ENCODE data around the gene SLC7A8. TPM values are rescaled to one million over a fixed set of nuclear protein-coding genes. Genes with fewer than 3 reads are reported as not detected.
A peak's percentile ranks its signal among the peaks of the same experiment; 100 is the strongest.

Gene SLC7A8
- total and polyA plus RNA-seq, 2 of the 4 experiments (the other 2 are of a cell fraction), result 0.31 TPM; not detected in 1

DNA sequence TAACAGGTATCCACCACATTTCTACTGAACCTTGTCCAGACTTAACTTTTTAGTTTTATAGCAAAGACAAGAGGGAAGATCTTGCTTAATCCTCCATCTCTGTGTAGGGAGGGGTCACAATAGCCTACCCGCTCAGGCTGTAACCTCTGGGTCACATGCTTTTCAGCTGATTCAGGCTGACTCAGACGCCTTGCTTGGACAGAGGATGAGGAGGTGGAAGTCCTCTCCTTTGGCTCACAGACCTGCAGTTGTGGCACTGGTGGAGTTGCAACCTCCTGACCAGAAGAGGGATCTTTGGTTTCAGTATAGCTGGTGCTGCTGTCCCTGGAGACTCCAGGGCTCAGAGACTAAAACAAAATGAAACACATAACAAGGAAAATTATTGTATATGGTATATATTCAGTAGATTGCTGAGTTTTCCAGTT, 104.8 kb downstream of the SLC7A8 start:
- H3K4me3 ChIP-seq (ENCODE audit: insufficient read depth, low read depth, low read length), result no peak overlapping the region

More for the DNA sequence above, 104.8 kb downstream of the SLC7A8 start:
- peak overlapping the region; percentile 59 for H2AFZ ChIP-seq (replicated peaks; ENCODE audit: low read length, poor library complexity)
- peaks cover 6% of the 10 kb centered on the region for H3K9me1 ChIP-seq (ENCODE audit: insufficient read depth, low read length)
- peak overlapping the region; percentile 84 for H2BK20ac ChIP-seq (ENCODE audit: low read depth, low read length)
- peak overlapping the region; percentile 93 for H3K4ac ChIP-seq (ENCODE audit: low read depth, low read length)
- H4K20me1 ChIP-seq (ENCODE audit: insufficient read depth, low read length), result no peaks in the 10 kb centered on the region
- ChIA-PET CTCF (interaction anchor here (0.8 to 2.9 kb wide), 5 partner anchors 10 to 92 kb away, joined by 3 to 21 read pairs (median 8); partner anchors contain the start of genes ACIN1 and C14orf119), POLR2A (ENCODE audit: unreplicated experiment) (no interaction called here)
- no peaks in the 10 kb centered on the region for H3K9me3 ChIP-seq (ENCODE audit: control insufficient read depth, insufficient read depth, low read length)
- peak overlapping the region; percentile 56 for H4K5ac ChIP-seq (ENCODE audit: low read depth, low read length)
- H3K23ac ChIP-seq (ENCODE audit: low read depth, low read length), result peak overlapping the region; percentile 83; the same call in 1 of the 2 replicates
- H2AK9ac ChIP-seq (replicated peaks; ENCODE audit: low read depth, low read length, poor library complexity), result peak overlapping the region; percentile 96
- peaks cover 46% of the 10 kb centered on the region for H3K36me3 ChIP-seq (ENCODE audit: control insufficient read depth, insufficient read depth, low read length)
- peak overlapping the region; percentile 71 for H3K9ac ChIP-seq (ENCODE audit: low read depth, low read length)
- no peak for TF ChIP-seq MXI1 (IDR thresholded peaks at IDR 0.05; ENCODE audit: borderline replicate concordance, low read depth, low read length)
- TF ChIP-seq, protein P1, sequence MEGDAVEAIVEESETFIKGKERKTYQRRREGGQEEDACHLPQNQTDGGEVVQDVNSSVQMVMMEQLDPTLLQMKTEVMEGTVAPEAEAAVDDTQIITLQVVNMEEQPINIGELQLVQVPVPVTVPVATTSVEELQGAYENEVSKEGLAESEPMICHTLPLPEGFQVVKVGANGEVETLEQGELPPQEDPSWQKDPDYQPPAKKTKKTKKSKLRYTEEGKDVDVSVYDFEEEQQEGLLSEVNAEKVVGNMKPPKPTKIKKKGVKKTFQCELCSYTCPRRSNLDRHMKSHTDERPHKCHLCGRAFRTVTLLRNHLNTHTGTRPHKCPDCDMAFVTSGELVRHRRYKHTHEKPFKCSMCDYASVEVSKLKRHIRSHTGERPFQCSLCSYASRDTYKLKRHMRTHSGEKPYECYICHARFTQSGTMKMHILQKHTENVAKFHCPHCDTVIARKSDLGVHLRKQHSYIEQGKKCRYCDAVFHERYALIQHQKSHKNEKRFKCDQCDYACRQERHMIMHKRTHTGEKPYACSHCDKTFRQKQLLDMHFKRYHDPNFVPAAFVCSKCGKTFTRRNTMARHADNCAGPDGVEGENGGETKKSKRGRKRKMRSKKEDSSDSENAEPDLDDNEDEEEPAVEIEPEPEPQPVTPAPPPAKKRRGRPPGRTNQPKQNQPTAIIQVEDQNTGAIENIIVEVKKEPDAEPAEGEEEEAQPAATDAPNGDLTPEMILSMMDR (conservative IDR thresholded peaks at IDR 0.05; ENCODE audit: low read depth, low read length), result peak; percentile 19; the same call in 1 of the 2 replicates
- no peak for TF ChIP-seq RFX5 (IDR thresholded peaks at IDR 0.05; ENCODE audit: low read depth, low read length)
- peak; percentile 45 for TF ChIP-seq MAFK (IDR thresholded peaks at IDR 0.05; ENCODE audit: low read depth, low read length)
- TF ChIP-seq, protein P2, sequence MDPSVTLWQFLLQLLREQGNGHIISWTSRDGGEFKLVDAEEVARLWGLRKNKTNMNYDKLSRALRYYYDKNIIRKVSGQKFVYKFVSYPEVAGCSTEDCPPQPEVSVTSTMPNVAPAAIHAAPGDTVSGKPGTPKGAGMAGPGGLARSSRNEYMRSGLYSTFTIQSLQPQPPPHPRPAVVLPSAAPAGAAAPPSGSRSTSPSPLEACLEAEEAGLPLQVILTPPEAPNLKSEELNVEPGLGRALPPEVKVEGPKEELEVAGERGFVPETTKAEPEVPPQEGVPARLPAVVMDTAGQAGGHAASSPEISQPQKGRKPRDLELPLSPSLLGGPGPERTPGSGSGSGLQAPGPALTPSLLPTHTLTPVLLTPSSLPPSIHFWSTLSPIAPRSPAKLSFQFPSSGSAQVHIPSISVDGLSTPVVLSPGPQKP (IDR thresholded peaks at IDR 0.05; ENCODE audit: borderline replicate concordance, low read depth, low read length), result no peak
- 0 out of 2 replicates have a peak, but pooled peaks have one; percentile 10 for TF ChIP-seq SMC3 (IDR thresholded peaks at IDR 0.05; ENCODE audit: low read depth, low read length)
- TF ChIP-seq RCOR1 (IDR thresholded peaks at IDR 0.05; ENCODE audit: insufficient replicate concordance, low read length), result peak; percentile 75
- peak; percentile 70; the same call in 1 of the 2 replicates for TF ChIP-seq POLR2A (IDR thresholded peaks at IDR 0.05; ENCODE audit: low read depth, low read length)
- peak; percentile 87 for TF ChIP-seq FOS (IDR thresholded peaks at IDR 0.05; ENCODE audit: low read depth, low read length)
- TF ChIP-seq CEBPB (IDR thresholded peaks at IDR 0.05; ENCODE audit: low read depth, low read length), result peak; percentile 96
- TF ChIP-seq NFE2L2 (IDR thresholded peaks at IDR 0.05; ENCODE audit: low read depth, low read length), result peak; percentile 79; the same call in 1 of the 2 replicates
- peak; percentile 62; the same call in 1 of the 2 replicates for TF ChIP-seq MAZ (IDR thresholded peaks at IDR 0.05; ENCODE audit: borderline replicate concordance, low read depth, low read length)
- peak; percentile 78; the same call in 1 of the 2 replicates for TF ChIP-seq USF2 (IDR thresholded peaks at IDR 0.05; ENCODE audit: low read depth, low read length)
- peak overlapping the region; percentile 56 for H3K18ac ChIP-seq (ENCODE audit: low read depth, low read length)
- BruUV-seq (replicated peaks), result no TSS peak
- H3K4me1 ChIP-seq (ENCODE audit: control insufficient read depth, insufficient read depth, low read length), result peaks cover 14% of the 10 kb centered on the region
- H3K27ac ChIP-seq (ENCODE audit: insufficient read depth, low read length), result peak overlapping the region; percentile 90
- peak overlapping the region; percentile 91 for H2BK120ac ChIP-seq (ENCODE audit: low read depth, low read length)
- no peaks in the 10 kb centered on the region for H3K27me3 ChIP-seq (ENCODE audit: control insufficient read depth, insufficient read depth, low read length)
- peak overlapping the region; percentile 93 for H2BK5ac ChIP-seq (ENCODE audit: low read depth, low read length, poor library complexity, severe bottlenecking)
- ATAC-seq (ENCODE audit: low read depth), result peak; percentile 96
- WGBS, 2 experiments (ENCODE audit: extremely low coverage in 2 of 2, insufficient read length in 1 of 2), result no CpG with 5 or more reads among the region's 2 CpGs
- dilution Hi-C loops (cut with HindIII; ENCODE audit: low sequenced_read_pairs, unreplicated experiment) (no loop called here), intact Hi-C loops (cut with micrococcal nuclease) (loop anchor here (2.0 to 5.0 kb wide), 2 partner anchors 16 to 109 kb away; partner anchors contain the start of genes ACIN1 and C14orf119), in situ Hi-C loops (cut with MboI; ENCODE audit: low sequenced_read_pairs) (loop anchor here (25.0 kb wide), 1 partner anchor 1059 kb away; the partner anchor contains the start of genes EMC9, FITM1, PSME1 and PSME2)
- peak overlapping the region; percentile 79; the same call in 2 of the 3 replicates for H2BK15ac ChIP-seq (ENCODE audit: low read depth, low read length)
- peak overlapping the region; percentile 91 for H4K91ac ChIP-seq (ENCODE audit: insufficient read depth, low read depth, low read length)
- H4K8ac ChIP-seq (ENCODE audit: low read depth in 2 of 2, low read length in 2 of 2), result peak overlapping the region; percentile 37 to 93
- H3K56ac ChIP-seq (ENCODE audit: extremely low read depth, insufficient read depth, low read length), result peak overlapping the region; percentile 85
- H2AK5ac ChIP-seq (ENCODE audit: low read depth, low read length), result peak overlapping the region; percentile 90
- peak; percentile 98 for DNase-seq
- peaks cover 21 to 47% of the 10 kb centered on the region in 2 experiments for H3K79me1 ChIP-seq (ENCODE audit: low read depth in 1 of 2, low read length in 2 of 2)
- peak overlapping the region; percentile 34; the same call in 1 of the 2 replicates for H3K4me2 ChIP-seq (ENCODE audit: low read depth, low read length)
- peak overlapping the region; percentile 94 for H3K14ac ChIP-seq (replicated peaks; ENCODE audit: low read depth, low read length)

Data from IMR-90 (cell line).